Measurements from ENCODE around the gene NTN1. TPM values are rescaled to one million over a fixed set of nuclear protein-coding genes. Genes with fewer than 3 reads are reported as not detected.

Gene NTN1
- total and polyA plus RNA-seq, 2 donors from 2014 or later = 1.8 TPM

- H3K4me1 ChIP-seq (ENCODE audit: control insufficient read depth in 2 of 3, insufficient read depth in 2 of 3, low read depth in 1 of 3, low read length in 3 of 3) = peaks cover 0 to 4% (median 2%) of the 10 kb centered on the region in 3 donors
- no peaks in the 10 kb centered on the region for H3K36me3 ChIP-seq (ENCODE audit: control insufficient read depth in 2 of 3, insufficient read depth in 3 of 3, low read length in 3 of 3)
- no peaks in the 10 kb centered on the region for H3K9me3 ChIP-seq (ENCODE audit: control insufficient read depth in 2 of 3, insufficient read depth in 1 of 3, low read length in 3 of 3)
- DNase-seq = no peak
- H3K27ac ChIP-seq (ENCODE audit: low read depth in 2 of 2, low read length in 2 of 2) = no peak overlapping the region
- FAIRE-seq = no peak
- intact Hi-C loops (cut with DNase I) = no loop called here
- no peak overlapping the region for H3K4me3 ChIP-seq (ENCODE audit: low read length in 3 of 3)
- peaks cover 26% of the 10 kb centered on the region for H3K27me3 ChIP-seq (ENCODE audit: control insufficient read depth, insufficient read depth, low read length)
- no peak for TF ChIP-seq CTCF (IDR thresholded peaks at IDR 0.05; ENCODE audit: borderline replicate concordance, extremely low read depth, insufficient read depth)
- no peak overlapping the region for H3K9ac ChIP-seq (ENCODE audit: low read length in 3 of 3)
Observed at GRCh38 chr17:9007052-9007714, 14.1 kb upstream of the NTN1 start.

DNA sequence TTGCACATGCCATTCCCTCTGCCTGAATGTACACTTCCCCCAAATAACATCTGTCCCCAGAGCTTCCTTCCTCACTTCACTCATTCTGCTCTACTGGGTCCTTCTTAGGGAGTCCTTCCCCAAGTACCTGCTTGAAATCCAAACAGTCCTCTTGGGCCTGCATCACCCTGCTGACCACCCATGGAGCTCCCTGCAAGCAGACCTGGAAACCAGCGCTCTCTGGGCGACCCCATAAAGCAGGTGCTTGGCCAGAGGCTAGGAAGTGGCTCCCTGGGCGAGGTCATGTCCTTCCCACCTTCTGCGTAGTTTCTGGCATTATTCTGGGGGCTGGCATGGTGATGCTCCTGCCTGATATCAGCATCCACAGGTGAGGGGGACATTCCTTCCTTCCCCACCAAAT lies 12.2 kb upstream of the NTN1 start:
- H3K36me3 ChIP-seq (ENCODE audit: control insufficient read depth in 2 of 3, insufficient read depth in 3 of 3, low read length in 3 of 3) = no peaks in the 10 kb centered on the region
- H3K9ac ChIP-seq (ENCODE audit: low read length in 3 of 3) = no peak overlapping the region
- intact Hi-C loops (cut with DNase I) = no loop called here
- no peak overlapping the region for H3K4me3 ChIP-seq (ENCODE audit: low read length in 3 of 3)
- FAIRE-seq (no peak), DNase-seq (no peak)
- no peaks in the 10 kb centered on the region for H3K4me1 ChIP-seq (ENCODE audit: control insufficient read depth in 2 of 3, insufficient read depth in 2 of 3, low read depth in 1 of 3, low read length in 3 of 3)
- no peak for TF ChIP-seq CTCF (IDR thresholded peaks at IDR 0.05; ENCODE audit: borderline replicate concordance, extremely low read depth, insufficient read depth)
- H3K27ac ChIP-seq (ENCODE audit: low read depth in 2 of 2, low read length in 2 of 2) = no peak overlapping the region
- peaks cover 19% of the 10 kb centered on the region for H3K27me3 ChIP-seq (ENCODE audit: control insufficient read depth, insufficient read depth, low read length)
- H3K9me3 ChIP-seq (ENCODE audit: control insufficient read depth in 2 of 3, insufficient read depth in 1 of 3, low read length in 3 of 3) = no peaks in the 10 kb centered on the region

GRCh38 chr17:9009737-9010136 lies 11.6 kb upstream of the NTN1 start:
- no peak for FAIRE-seq
- no peak for DNase-seq
- H3K9ac ChIP-seq (ENCODE audit: low read length in 3 of 3) = no peak overlapping the region
- no peak overlapping the region for H3K27ac ChIP-seq (ENCODE audit: low read depth in 2 of 2, low read length in 2 of 2)
- no peaks in the 10 kb centered on the region for H3K9me3 ChIP-seq (ENCODE audit: control insufficient read depth in 2 of 3, insufficient read depth in 1 of 3, low read length in 3 of 3)
- H3K27me3 ChIP-seq (ENCODE audit: control insufficient read depth, insufficient read depth, low read length) = peaks cover 13% of the 10 kb centered on the region
- no peak for TF ChIP-seq CTCF (IDR thresholded peaks at IDR 0.05; ENCODE audit: borderline replicate concordance, extremely low read depth, insufficient read depth)
- intact Hi-C loops (cut with DNase I) = no loop called here
- H3K4me1 ChIP-seq (ENCODE audit: control insufficient read depth in 2 of 3, insufficient read depth in 2 of 3, low read depth in 1 of 3, low read length in 3 of 3) = no peaks in the 10 kb centered on the region
- no peaks in the 10 kb centered on the region for H3K36me3 ChIP-seq (ENCODE audit: control insufficient read depth in 2 of 3, insufficient read depth in 3 of 3, low read length in 3 of 3)
- H3K4me3 ChIP-seq (ENCODE audit: low read length in 3 of 3) = no peak overlapping the region

GRCh38 chr17:9011001-9011400 lies 10.3 kb upstream of the NTN1 start:
- Histone ChIP-seq H3K27me3 (ENCODE audit: control insufficient read depth, insufficient read depth, low read length) (peaks cover 3% of the 10 kb centered on the region), H3K9me3 (ENCODE audit: control insufficient read depth in 2 of 3, insufficient read depth in 1 of 3, low read length in 3 of 3) (no peaks in the 10 kb centered on the region), H3K4me3 (ENCODE audit: low read length in 3 of 3) (no peak overlapping the region), H3K27ac (ENCODE audit: low read depth in 2 of 2, low read length in 2 of 2) (no peak overlapping the region), H3K36me3 (ENCODE audit: control insufficient read depth in 2 of 3, insufficient read depth in 3 of 3, low read length in 3 of 3) (no peaks in the 10 kb centered on the region), H3K4me1 (ENCODE audit: control insufficient read depth in 2 of 3, insufficient read depth in 2 of 3, low read depth in 1 of 3, low read length in 3 of 3) (no peaks in the 10 kb centered on the region), H3K9ac (ENCODE audit: low read length in 3 of 3) (no peak overlapping the region)
- no peak for DNase-seq
- no peak for TF ChIP-seq CTCF (IDR thresholded peaks at IDR 0.05; ENCODE audit: borderline replicate concordance, extremely low read depth, insufficient read depth)
- intact Hi-C loops (cut with DNase I) = no loop called here
- no peak for FAIRE-seq
